Transverse colon (tissue), 4 donors: Measurements from ENCODE around the gene SLC49A3.

Source experiments
- CTCF ChIP-seq, 5 experiments: fragments of 200-600 bp in 3 of 5; fragments of 450-650 bp in 2 of 5; sonication (generic) in 3 of 5; IDR thresholded peaks; 1 replicate in 2 of 5; 2 replicates in 3 of 5; pipeline ENCODE4 v1.5.1; 2016 to 2017; ENCODE audit warnings: antibody characterized with exemption in 5 of 5, inconsistent platforms in 3 of 5, mild to moderate bottlenecking in 2 of 5, moderate library complexity in 1 of 5
- EP300 ChIP-seq: sonication (generic); formaldehyde crosslinking; IDR thresholded peaks from one replicate; pipeline ENCODE4 v1.6.1; 2017; ENCODE audit warnings: antibody characterized with exemption, low read depth
- POLR2A ChIP-seq: fragments of 450-650 bp; IDR thresholded peaks from one replicate; pipeline ENCODE4 v1.6.1; 2016; ENCODE audit warnings: antibody characterized with exemption, mild to moderate bottlenecking, moderate library complexity
- POLR2AphosphoS5 ChIP-seq, 3 donors: sonication (generic); formaldehyde crosslinking; IDR thresholded peaks; one replicate each; pipeline ENCODE4 v1.6.1; 2016; ENCODE audit warnings: antibody characterized with exemption in 3 of 3

GRCh38 chr4:654871-655463 is 34.0 kb downstream of the SLC49A3 start:
- TF ChIP-seq POLR2A (no peak), CTCF (IDR thresholded peaks at IDR 0.05) (no peak), POLR2AphosphoS5 (IDR thresholded peaks at IDR 0.05) (no peak), EP300 (no peak)
